ENCODE measurements around the gene ZRANB3. TPM values are rescaled to one million over a fixed set of nuclear protein-coding genes. Genes with fewer than 3 reads are reported as not detected.

The ZRANB3 gene
- total and polyA plus RNA-seq, 4 donors = 2.5 to 7.2 (median 4.1) TPM

DNA sequence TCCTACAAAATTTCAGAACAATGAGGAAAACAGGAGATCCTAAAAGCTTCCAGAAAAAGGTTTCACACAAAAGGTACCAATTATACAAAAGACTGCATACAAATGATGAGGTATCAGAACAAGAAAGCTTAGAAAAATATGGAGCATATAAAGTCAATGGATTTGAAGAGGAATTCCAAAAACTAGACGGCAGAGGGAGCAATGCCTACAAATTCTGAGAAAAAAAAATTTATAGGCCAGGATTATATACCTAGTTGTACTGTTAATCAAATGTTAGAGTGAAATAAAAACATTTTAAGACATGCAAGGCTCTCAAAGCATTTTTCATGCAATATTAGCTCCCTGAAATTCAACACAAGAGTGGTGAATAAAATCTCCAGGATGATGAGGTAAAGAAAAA, 106.2 kb downstream of the ZRANB3 start:
- Histone ChIP-seq H3K27me3 (ENCODE audit: control insufficient read depth in 4 of 4, insufficient read depth in 4 of 4, low read length in 3 of 4) (no peaks in the 10 kb centered on the region), H3K4me1 (ENCODE audit: control insufficient read depth in 4 of 4, insufficient read depth in 4 of 4, low read length in 3 of 4) (no peaks in the 10 kb centered on the region), H3K4me3 (ENCODE audit: low read depth in 1 of 3, low read length in 3 of 3) (no peak overlapping the region), H3K9ac (ENCODE audit: low read depth in 1 of 2, low read length in 2 of 2) (no peak overlapping the region), H3K9me3 (ENCODE audit: control insufficient read depth in 4 of 4, low read length in 3 of 4) (no peaks in the 10 kb centered on the region), H3K27ac (ENCODE audit: low read depth in 1 of 2, low read length in 2 of 2) (no peak overlapping the region), H3K36me3 (ENCODE audit: control insufficient read depth in 4 of 4, insufficient read depth in 3 of 4, low read depth in 1 of 4, low read length in 3 of 4) (no peaks in the 10 kb centered on the region)
- DNase-seq (ENCODE audit: low spot score) = no peak
- 97% methylated on average over 1 of the region's 1 CpG for WGBS
- TF ChIP-seq, protein P1, sequence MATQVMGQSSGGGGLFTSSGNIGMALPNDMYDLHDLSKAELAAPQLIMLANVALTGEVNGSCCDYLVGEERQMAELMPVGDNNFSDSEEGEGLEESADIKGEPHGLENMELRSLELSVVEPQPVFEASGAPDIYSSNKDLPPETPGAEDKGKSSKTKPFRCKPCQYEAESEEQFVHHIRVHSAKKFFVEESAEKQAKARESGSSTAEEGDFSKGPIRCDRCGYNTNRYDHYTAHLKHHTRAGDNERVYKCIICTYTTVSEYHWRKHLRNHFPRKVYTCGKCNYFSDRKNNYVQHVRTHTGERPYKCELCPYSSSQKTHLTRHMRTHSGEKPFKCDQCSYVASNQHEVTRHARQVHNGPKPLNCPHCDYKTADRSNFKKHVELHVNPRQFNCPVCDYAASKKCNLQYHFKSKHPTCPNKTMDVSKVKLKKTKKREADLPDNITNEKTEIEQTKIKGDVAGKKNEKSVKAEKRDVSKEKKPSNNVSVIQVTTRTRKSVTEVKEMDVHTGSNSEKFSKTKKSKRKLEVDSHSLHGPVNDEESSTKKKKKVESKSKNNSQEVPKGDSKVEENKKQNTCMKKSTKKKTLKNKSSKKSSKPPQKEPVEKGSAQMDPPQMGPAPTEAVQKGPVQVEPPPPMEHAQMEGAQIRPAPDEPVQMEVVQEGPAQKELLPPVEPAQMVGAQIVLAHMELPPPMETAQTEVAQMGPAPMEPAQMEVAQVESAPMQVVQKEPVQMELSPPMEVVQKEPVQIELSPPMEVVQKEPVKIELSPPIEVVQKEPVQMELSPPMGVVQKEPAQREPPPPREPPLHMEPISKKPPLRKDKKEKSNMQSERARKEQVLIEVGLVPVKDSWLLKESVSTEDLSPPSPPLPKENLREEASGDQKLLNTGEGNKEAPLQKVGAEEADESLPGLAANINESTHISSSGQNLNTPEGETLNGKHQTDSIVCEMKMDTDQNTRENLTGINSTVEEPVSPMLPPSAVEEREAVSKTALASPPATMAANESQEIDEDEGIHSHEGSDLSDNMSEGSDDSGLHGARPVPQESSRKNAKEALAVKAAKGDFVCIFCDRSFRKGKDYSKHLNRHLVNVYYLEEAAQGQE (IDR thresholded peaks at IDR 0.05) = no peak
- TF ChIP-seq, protein P2, sequence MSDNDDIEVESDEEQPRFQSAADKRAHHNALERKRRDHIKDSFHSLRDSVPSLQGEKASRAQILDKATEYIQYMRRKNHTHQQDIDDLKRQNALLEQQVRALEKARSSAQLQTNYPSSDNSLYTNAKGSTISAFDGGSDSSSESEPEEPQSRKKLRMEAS (IDR thresholded peaks at IDR 0.05) = no peak
- TF ChIP-seq GABPA (IDR thresholded peaks at IDR 0.05 in 1 of 2, conservative IDR thresholded peaks at IDR 0.05 in 1 of 2) = no peak
- no peak for TF ChIP-seq YY1 (IDR thresholded peaks at IDR 0.05)
- no peak for TF ChIP-seq RAD21 (IDR thresholded peaks at IDR 0.05)
- no peak for TF ChIP-seq HNF4G (IDR thresholded peaks at IDR 0.05)
- no peak for TF ChIP-seq FOXA2 (IDR thresholded peaks at IDR 0.05)
- no peak for TF ChIP-seq JUND (IDR thresholded peaks at IDR 0.05)
- TF ChIP-seq, protein P3, sequence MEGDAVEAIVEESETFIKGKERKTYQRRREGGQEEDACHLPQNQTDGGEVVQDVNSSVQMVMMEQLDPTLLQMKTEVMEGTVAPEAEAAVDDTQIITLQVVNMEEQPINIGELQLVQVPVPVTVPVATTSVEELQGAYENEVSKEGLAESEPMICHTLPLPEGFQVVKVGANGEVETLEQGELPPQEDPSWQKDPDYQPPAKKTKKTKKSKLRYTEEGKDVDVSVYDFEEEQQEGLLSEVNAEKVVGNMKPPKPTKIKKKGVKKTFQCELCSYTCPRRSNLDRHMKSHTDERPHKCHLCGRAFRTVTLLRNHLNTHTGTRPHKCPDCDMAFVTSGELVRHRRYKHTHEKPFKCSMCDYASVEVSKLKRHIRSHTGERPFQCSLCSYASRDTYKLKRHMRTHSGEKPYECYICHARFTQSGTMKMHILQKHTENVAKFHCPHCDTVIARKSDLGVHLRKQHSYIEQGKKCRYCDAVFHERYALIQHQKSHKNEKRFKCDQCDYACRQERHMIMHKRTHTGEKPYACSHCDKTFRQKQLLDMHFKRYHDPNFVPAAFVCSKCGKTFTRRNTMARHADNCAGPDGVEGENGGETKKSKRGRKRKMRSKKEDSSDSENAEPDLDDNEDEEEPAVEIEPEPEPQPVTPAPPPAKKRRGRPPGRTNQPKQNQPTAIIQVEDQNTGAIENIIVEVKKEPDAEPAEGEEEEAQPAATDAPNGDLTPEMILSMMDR (IDR thresholded peaks at IDR 0.05; ENCODE audit: low read depth, low read length, missing input control) = no peak
- no peak for TF ChIP-seq EGR1 (IDR thresholded peaks at IDR 0.05; ENCODE audit: low read depth in 2 of 2)
- no peak for TF ChIP-seq FOXA1 (IDR thresholded peaks at IDR 0.05)
- no peak for TF ChIP-seq RXRA (IDR thresholded peaks at IDR 0.05)
- no peak for TF ChIP-seq TAF1 (conservative IDR thresholded peaks at IDR 0.05)

DNA sequence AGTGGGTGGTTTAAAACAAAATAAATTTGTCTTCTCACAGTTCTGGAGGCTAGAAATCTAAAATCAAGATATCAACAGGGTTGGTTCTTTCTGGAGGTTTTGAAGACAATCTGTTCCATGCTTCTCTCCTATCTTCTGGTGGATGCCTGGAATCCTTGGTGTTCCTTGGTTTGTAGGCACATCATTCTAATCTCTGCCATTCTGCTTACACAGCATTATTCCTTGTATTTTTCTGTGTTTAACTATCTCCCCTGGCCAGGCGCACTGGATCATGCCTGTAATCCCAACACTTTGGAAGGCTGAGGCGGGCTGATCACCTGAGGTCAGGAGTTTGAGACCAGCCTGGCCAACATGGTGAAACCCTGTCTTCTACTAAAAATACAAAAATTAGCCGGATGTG, 108.1 kb downstream of the ZRANB3 start:
- no peak for DNase-seq (ENCODE audit: low spot score)
- Histone ChIP-seq H3K4me1 (ENCODE audit: control insufficient read depth in 4 of 4, insufficient read depth in 4 of 4, low read length in 3 of 4) (no peaks in the 10 kb centered on the region), H3K27ac (ENCODE audit: low read depth in 1 of 2, low read length in 2 of 2) (no peak overlapping the region), H3K36me3 (ENCODE audit: control insufficient read depth in 4 of 4, insufficient read depth in 3 of 4, low read depth in 1 of 4, low read length in 3 of 4) (no peaks in the 10 kb centered on the region), H3K4me3 (ENCODE audit: low read depth in 1 of 3, low read length in 3 of 3) (no peak overlapping the region), H3K27me3 (ENCODE audit: control insufficient read depth in 4 of 4, insufficient read depth in 4 of 4, low read length in 3 of 4) (no peaks in the 10 kb centered on the region), H3K9ac (ENCODE audit: low read depth in 1 of 2, low read length in 2 of 2) (no peak overlapping the region), H3K9me3 (ENCODE audit: control insufficient read depth in 4 of 4, low read length in 3 of 4) (no peaks in the 10 kb centered on the region)
- TF ChIP-seq YY1 (IDR thresholded peaks at IDR 0.05) (no peak), GABPA (IDR thresholded peaks at IDR 0.05 in 1 of 2, conservative IDR thresholded peaks at IDR 0.05 in 1 of 2) (no peak), HNF4G (IDR thresholded peaks at IDR 0.05) (no peak), NR2F2 (IDR thresholded peaks at IDR 0.05) (no peak)
- 97% methylated on average over 3 of the region's 3 CpGs for WGBS

DNA sequence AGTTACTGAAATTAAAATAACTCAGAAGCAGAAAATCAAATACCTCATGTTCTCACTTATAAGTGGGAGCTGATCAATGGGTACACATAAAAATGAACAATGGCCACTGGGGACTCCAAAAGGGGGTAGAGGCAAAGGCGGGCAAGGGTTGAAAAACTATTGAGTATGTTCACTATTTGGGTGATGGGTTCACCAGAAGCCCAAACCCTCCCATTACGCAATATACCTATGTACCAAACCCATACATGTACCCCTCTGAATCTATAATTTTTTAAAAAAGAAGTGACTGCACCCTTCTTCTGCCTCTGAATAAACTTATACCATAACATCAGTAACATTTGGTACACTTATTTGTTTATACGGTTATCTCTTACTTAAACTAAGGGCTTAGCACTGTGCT, 119.4 kb downstream of the ZRANB3 start:
- H3K27me3 ChIP-seq (ENCODE audit: control insufficient read depth in 4 of 4, insufficient read depth in 4 of 4, low read length in 3 of 4) = no peaks in the 10 kb centered on the region
- WGBS = 97% methylated on average over 3 of the region's 3 CpGs
- H3K9me3 ChIP-seq (ENCODE audit: control insufficient read depth in 4 of 4, low read length in 3 of 4) = no peaks in the 10 kb centered on the region

More for the DNA sequence above, 119.4 kb downstream of the ZRANB3 start:
- Histone ChIP-seq H3K4me3 (ENCODE audit: low read depth in 1 of 3, low read length in 3 of 3) (no peak overlapping the region), H3K36me3 (ENCODE audit: control insufficient read depth in 4 of 4, insufficient read depth in 3 of 4, low read depth in 1 of 4, low read length in 3 of 4) (no peaks in the 10 kb centered on the region), H3K4me1 (ENCODE audit: control insufficient read depth in 4 of 4, insufficient read depth in 4 of 4, low read length in 3 of 4) (no peaks in the 10 kb centered on the region), H3K27ac (ENCODE audit: low read depth in 1 of 2, low read length in 2 of 2) (no peak overlapping the region), H3K9ac (ENCODE audit: low read depth in 1 of 2, low read length in 2 of 2) (no peak overlapping the region)
- TF ChIP-seq, protein P2 (IDR thresholded peaks at IDR 0.05) = no peak
- TF ChIP-seq, protein P4, sequence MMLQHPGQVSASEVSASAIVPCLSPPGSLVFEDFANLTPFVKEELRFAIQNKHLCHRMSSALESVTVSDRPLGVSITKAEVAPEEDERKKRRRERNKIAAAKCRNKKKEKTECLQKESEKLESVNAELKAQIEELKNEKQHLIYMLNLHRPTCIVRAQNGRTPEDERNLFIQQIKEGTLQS (IDR thresholded peaks at IDR 0.05) = no peak
- TF ChIP-seq FOXA1 (IDR thresholded peaks at IDR 0.05) = no peak
- no peak for TF ChIP-seq FOXA2 (IDR thresholded peaks at IDR 0.05)
- TF ChIP-seq NR2F2 (IDR thresholded peaks at IDR 0.05) = no peak
- no peak for TF ChIP-seq RXRA (IDR thresholded peaks at IDR 0.05)
- no peak for DNase-seq (ENCODE audit: low spot score)

All from liver (tissue), 9 donors.